PFSK-1 (cell line): Measurements from ENCODE around the gene ARL15.

Experiments
- FOXP2 ChIP-seq: optimal IDR thresholded peaks from 2 replicates; pipeline ENCODE3; 2011; ENCODE audit warnings: borderline replicate concordance, control low read depth, inconsistent platforms; ENCODE audit not compliant: insufficient read depth; ENCODE audit errors: extremely low read length, extremely low read depth
- POLR2AphosphoS5 ChIP-seq: IDR thresholded peaks from 2 replicates; pipeline ENCODE4 v1.6.1; 2012; ENCODE audit warnings: low read depth, mild to moderate bottlenecking, control low read depth, low read length, moderate library complexity
- REST ChIP-seq, 2 experiments: IDR thresholded peaks; 2 replicates each; pipeline versions ENCODE4 v1.6.1 to v1.8.0; 2011 to 2012; ENCODE audit warnings: low read depth in 2 of 2, low read length in 2 of 2, control low read depth in 1 of 2, inconsistent platforms in 1 of 2, mild to moderate bottlenecking in 1 of 2, moderate library complexity in 1 of 2; ENCODE audit not compliant: insufficient read depth in 1 of 2
- SIN3A ChIP-seq: IDR thresholded peaks from 2 replicates; pipeline ENCODE4 v1.6.1; 2012; ENCODE audit warnings: mild to moderate bottlenecking, low read length, moderate library complexity, borderline replicate concordance; ENCODE audit not compliant: insufficient read depth
- TAF1 ChIP-seq: IDR thresholded peaks from 2 replicates; pipeline ENCODE4 v1.6.1; 2012; ENCODE audit warnings: low read length, control low read depth, borderline replicate concordance; ENCODE audit not compliant: insufficient read depth

The ARL15 gene

GRCh38 chr5:53895091-53895683 lies 415.2 kb downstream of the ARL15 start:
- TF ChIP-seq TAF1 = no peak
- TF ChIP-seq FOXP2 = no peak
- no peak for TF ChIP-seq REST (IDR thresholded peaks at IDR 0.05; ENCODE audit: insufficient read depth in 1 of 2, low read depth in 2 of 2, low read length in 2 of 2)
- no peak for TF ChIP-seq POLR2AphosphoS5
- no peak for TF ChIP-seq SIN3A

- TF ChIP-seq TAF1 (no peak), FOXP2 (no peak), SIN3A (no peak), REST (IDR thresholded peaks at IDR 0.05; ENCODE audit: insufficient read depth in 1 of 2, low read depth in 2 of 2, low read length in 2 of 2) (no peak), POLR2AphosphoS5 (no peak)
These were observed 416.7 kb downstream of the ARL15 start for GRCh38 chr5:53893626-53894025.

GRCh38 chr5:53892224-53892623 lies 418.1 kb downstream of the ARL15 start:
- TF ChIP-seq REST (IDR thresholded peaks at IDR 0.05; ENCODE audit: insufficient read depth in 1 of 2, low read depth in 2 of 2, low read length in 2 of 2) (no peak), TAF1 (no peak), SIN3A (no peak), FOXP2 (no peak), POLR2AphosphoS5 (no peak)

GRCh38 chr5:53891159-53891558 lies 419.2 kb downstream of the ARL15 start:
- TF ChIP-seq REST (IDR thresholded peaks at IDR 0.05; ENCODE audit: insufficient read depth in 1 of 2, low read depth in 2 of 2, low read length in 2 of 2) = no peak
- TF ChIP-seq TAF1 = no peak
- TF ChIP-seq FOXP2 = no peak
- TF ChIP-seq POLR2AphosphoS5 = no peak
- TF ChIP-seq SIN3A = no peak
